Cortex of kidney (tissue), 1 donor: ENCODE results near the gene TMX2.
"Not testable (repeated sequence)": the region's sequence is repeated elsewhere in the genome, so short reads cannot be mapped to it uniquely, and the experiment has no call there.

Source experiments
- DNase-seq: peaks from one replicate; lab custom pipeline; 2025; lab: John Stamatoyannopoulos, UW

The TMX2 gene, protein sequence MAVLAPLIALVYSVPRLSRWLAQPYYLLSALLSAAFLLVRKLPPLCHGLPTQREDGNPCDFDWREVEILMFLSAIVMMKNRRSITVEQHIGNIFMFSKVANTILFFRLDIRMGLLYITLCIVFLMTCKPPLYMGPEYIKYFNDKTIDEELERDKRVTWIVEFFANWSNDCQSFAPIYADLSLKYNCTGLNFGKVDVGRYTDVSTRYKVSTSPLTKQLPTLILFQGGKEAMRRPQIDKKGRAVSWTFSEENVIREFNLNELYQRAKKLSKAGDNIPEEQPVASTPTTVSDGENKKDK

DNA sequence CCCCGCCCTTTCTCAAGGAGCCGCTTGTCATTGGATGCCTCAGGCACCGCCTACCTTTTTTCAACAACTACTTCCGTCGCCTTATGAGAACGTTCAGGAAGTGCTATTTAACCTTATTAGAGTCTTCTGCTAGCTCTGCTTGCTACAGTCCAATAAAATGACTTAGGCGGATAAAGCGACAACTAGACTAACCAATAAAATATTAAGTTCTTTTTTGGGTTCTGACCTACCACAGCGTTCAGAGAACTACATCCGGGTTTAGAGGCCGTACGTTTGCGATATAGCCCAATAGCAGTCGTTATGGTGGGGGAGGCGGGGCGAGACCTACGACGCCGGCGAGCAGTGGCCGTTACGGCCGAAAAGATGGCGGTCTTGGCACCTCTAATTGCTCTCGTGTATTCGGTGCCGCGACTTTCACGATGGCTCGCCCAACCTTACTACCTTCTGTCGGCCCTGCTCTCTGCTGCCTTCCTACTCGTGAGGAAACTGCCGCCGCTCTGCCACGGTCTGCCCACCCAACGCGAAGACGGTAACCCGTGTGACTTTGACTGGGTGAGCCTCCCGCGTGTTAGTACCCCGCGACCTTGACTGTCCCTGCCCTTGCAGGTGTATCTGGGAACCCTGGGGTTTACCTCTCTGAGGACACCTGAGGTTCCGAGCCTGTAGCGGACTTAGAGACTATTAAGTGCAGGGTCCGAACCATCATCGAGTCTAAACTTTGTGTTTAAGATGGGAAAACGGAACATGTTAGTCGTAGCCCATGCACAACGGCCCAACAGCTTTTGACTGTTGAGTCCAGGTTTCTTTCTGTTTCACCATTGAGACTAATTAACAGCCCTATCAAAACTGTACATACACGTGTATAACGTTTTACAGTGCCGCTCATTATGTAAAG is at the start of gene TMX2:
Gene TMX2 (plus strand): TSS at position 338 of the 895 bp plus-strand sequence. CDS start 26 bp downstream, at position 364.
- DNase-seq, result no peak

DNA sequence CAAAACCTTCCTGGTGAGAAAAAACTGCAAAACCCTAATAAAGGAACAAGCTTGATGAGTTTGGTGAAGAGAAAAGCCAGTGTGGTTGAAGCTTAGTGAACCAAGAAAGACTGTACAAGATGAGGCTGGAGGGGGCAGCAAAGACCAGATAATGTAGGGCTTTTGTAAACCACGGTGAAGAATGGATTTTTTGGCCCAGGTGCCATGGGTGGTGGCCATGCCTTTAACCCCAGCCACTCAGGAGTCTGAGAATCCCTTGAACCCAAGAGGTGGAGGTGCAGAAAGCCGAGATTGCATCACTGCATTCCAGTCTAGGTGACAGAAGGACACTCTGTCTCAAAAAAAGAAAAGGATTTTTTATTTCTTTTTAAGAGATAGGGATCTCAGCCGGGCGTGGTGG is 49.5 kb upstream of the TMX2 start:
- no peak for DNase-seq

DNA sequence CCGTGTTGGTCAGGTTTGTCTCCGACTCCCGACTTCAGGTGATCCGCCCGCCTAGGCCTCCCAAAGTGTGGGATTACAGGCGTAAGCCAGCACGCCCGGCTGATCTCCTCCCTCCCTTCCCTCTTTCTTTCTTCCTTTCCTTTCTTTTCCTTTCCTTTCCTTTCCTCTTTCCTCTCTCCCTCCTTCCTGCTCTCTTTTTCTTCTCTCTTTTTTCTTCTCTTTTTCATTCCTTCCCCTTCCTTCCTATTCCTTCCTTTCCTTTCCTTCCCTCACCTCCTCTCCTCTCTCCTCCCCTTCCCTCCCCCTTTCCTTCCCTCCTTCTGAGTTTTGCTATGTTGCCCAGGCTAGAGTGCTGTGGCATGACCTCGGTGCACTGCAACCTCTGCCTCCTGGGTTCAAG is 48.4 kb upstream of the TMX2 start:
- DNase-seq, result no peak

DNA sequence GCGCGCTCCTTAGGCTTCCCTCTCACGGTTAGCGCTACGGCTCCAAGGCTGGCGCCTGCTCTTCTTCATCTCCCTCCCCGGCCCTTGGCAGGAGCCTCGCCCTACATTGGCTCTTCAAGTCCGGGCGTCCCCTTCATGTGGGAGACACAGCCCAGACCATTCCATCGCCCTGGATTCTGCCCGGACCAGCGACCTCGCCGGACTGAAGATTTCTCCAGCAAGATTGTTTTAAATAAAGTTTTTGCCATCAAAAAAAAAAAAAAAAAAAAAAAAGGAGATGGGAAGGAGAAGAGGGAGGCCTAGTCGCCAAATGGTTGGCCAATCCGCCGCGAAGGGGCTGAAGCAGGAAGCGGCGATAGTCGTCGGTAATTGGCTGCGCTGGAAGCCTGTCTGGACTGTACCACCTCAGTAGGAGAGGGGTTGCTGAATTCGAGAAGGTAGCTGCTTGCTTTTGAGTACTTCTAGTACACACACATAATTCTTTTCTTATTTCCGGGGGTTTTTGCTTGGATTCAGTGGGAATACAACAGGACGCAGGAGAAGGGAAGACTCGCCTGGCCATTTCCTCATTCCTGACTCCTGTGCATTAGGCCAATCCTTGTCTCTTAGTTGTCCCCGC is 45.2 kb upstream of the TMX2 start:
- peak; percentile 10 for DNase-seq

DNA sequence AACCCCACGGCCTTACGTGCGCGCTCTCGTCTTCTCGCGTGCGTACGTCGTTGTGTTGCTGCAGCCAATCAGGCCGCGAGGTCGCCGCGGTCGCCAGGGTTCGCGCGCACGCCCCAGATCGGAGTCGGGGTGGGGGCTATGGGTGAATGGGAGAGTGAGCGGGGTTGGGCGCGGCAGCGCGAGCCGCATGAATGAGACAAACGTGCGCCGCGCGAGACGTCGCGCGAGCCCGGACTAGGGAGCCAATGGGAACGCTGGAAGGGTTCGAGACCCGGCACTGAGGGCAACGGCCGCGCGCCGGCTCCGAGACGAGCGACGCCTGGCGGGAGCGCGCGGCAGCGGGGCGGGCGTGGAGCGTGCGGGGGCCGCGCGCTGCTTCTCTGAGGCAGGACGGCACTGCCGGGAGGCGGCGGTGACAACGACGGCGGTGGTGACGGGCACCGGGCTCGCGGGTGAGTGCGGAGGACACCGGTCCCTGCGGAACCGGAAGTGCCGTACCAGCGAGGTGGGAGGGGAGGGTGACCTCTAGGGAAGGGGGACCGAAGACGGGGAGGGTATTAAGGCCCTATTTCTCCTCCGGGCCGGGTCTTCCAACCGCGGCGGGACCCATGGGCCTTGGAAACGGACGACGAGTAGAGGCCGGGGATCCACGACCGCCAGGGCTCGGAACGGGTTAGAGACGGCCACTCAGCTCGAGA is 44.5 kb upstream of the TMX2 start, which contains the start of gene ZDHHC5:
Gene ZDHHC5 (plus strand): TSS at position 379 of the 698 bp plus-strand sequence. CDS start 4,977 bp downstream, outside the sequence.
- peak; percentile 83 for DNase-seq

DNA sequence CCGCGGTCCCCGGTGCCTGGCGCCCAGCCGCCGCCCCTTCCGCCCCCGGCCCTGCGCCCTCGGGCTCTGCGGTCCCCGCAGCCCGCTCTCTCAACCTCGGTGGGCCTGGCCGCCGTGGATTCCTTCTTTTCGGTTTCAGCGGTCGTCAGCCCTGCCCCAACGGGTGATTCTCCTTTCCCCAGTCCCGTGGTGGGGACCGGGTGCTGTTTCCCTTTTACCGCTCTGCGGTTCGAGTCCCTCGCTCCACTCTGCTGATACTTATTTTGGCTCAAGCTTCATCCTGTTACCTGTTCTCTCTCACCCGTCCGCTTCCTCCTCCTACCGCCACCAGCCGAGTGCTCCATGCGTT is 44.0 kb upstream of the TMX2 start:
- no peak for DNase-seq

DNA sequence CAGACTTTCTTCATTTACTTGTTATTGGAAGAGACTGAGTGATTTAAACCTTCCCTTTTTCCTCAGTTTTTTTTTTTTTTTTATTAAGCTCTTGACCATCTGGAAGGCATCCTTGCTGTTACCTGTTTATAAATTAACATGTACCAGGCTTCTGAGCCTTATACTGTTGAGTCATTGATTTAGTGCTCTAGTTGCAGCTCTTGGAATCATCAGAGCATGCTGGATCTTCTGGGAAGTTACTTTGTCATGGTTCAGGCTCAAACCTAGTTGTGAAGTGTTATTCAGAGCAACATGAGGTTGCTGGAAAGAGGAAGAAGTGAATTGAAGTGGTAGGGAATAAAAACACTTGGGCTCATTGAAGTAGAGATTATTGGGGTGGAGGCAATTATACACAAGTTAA is 38.1 kb upstream of the TMX2 start:
- DNase-seq, result no peak

DNA sequence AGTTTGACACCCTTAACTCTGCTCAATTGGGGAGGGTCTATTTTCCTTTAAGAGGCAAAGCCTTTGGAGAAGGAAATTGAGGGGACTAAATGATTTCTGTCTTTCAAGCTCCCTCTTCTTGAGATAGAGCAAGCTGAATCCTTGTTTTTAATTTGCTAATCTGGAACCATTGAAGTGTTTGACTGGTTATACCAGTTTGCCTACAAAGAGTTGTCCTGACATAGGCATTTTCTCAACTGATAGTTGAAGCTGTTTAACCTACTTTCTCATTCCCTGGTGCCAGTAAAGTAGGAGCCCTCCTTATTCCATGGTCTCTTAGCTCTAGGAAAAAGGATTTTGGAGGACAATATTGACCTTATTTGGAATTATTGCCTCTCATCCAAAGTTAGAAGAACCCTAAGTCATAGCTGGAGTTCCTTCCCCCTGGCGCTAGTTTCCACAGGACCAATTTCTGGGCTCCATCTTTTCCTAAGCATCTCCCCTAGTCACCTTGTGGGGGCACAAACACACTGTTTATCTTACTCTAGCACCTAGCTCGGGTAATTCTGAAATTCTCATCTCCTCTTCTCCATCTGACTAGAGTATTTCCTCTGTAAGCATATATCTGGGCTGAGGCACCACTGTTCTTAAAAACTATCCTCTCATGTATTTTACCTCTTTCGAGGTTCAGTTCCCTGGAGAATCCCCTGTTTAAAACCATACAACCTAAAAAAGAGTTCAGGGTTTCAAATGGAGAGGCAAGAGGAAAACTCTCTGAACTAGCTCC is 37.0 kb upstream of the TMX2 start:
- DNase-seq, result no peak

DNA sequence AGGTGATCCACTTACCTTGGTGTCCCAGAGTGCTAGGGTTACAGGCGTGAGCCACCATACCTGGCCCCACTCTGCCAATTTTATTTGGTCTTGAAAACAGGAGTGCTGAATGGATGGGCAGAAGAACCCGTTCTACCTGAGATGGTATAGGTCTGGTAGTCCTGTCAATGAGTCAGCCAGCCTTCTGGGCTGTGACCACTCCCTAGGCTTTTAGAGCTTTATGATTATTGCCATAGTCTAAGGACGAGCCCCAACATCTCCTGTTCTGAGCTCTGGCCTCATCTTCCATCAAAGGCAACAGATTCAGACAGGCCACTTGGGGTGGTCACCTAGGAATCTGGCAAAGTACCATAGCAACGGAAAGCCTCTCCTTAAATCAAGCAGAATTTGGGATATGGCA is 33.0 kb upstream of the TMX2 start:
- DNase-seq, result no peak

DNA sequence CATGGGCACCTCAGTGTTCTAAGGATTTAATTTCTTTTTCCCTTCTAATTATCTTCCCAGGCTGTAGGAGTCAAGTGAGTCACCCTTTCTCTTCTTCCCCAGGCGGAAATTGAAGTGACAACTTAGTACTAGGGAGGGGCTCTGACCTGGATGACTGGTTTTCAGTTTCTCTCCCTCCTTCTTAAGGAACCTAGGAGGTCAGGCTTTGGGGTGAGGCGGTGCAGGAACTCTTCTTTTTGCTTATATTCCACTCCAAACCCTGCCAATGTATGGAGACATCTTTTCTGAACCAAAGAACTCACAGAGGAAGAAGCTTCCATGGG is 31.9 kb upstream of the TMX2 start:
- no peak for DNase-seq

DNA sequence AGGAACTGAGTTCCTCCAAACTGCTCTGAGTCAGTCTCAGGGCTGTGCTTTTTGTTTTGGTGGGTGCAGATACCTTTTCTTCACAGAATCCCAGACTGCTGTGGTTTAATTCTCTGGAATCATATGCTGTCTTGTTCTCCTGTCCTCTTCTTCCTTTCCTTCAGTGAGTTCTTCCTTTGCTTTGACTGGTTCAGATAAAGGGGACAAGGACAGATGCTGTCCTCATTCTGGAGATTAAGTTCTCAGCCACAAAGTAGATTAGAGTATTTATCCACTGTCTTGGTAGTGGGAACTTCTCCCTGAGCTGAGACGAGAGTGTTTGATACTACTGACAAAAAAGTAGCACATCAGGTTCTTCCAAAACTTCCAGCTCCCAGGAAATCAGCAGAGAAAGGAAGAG is 31.2 kb upstream of the TMX2 start:
- no peak for DNase-seq

DNA sequence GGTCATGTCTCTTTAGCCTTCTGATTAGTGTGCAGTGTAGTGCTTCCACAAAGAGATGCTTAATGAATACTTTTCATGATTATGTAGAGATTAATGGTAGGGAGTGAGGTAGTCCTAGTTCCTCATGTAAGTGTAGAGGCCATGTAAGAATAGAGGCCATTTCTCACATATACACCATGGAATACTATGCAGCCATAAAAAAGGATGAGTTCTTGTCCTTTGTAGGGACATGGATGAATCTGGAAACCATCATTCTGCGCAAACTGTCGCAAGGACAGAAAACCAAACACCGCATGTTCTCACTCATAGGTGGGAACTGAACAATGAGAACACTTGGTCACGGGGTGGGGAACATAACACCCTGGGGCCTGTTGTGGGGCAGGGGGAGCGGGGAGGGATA is 21.9 kb upstream of the TMX2 start:
- not testable (repeated sequence) for DNase-seq

DNA sequence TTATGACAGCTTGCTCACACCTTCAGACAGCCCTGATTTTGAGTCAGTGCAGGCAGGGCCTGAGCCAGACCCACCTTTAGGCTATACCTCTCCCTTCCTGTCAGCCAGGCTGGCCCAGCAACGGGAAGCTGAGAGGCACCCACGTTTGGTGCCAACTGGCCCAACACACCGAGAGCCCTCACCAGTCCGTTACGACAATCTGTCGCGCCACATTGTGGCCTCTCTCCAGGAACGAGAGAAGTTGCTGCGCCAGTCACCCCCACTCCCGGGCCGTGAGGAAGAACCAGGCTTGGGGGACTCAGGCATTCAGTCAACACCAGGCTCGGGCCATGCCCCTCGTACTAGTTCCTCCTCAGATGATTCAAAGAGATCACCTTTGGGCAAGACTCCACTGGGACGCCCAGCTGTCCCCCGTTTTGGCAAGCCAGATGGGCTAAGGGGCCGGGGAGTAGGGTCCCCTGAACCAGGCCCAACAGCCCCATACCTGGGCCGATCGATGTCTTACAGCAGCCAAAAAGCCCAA is 13.5 kb upstream of the TMX2 start:
- no peak for DNase-seq

DNA sequence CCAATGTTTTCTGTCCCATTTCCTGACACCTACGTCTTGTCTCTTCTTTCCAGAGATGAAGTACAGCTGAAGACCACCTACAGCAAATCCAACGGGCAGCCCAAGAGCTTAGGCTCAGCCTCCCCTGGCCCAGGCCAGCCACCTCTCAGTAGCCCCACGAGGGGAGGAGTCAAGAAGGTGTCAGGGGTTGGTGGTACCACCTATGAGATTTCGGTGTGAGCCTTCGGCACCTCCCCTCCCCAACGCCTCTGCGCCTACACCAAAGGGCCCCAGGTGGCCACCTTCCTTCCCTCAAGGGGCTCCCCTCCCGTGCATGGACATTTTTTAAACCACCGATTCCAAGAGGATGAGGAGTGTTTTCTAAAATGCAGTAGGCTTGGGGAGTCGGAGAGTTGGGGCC is 12.6 kb upstream of the TMX2 start:
- DNase-seq, result no peak

DNA sequence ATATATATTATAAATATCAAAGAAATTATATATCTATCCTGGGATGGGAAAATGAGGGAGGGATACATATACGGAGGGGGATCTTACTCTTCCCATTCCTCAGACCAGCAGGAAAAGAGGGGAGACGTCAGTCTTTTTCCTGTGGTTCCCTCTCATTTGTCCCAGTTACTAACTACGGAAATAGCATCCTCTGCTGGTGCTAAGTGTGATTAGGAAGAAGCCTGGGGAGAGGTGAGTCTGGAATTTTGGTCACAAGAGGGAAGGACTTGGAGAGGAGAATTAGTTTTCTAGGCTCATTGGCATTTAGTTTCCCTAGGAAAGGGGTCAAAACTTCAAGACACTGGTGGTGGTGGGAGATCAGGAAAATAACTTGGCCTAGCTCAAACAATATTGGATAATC is 12.0 kb upstream of the TMX2 start:
- DNase-seq, result no peak

DNA sequence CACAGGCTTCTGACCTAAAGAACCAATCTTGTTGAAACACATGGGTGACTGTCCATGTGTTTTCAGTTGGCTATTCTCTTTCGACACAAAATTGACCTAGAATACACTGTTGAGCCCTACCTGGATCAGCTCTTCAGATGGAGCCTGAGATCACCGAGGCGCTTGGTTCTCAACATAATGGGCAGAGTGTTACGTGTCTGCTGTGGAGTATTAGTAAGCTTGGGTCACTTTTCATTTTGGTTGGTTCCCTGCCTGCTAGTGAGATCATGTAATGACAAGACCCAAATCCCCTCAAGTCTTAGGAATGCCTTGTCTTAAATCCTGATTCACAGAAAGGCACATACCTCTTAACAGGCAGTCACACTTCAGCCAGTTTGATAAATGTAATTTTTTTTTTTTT is 9.1 kb upstream of the TMX2 start:
- no peak for DNase-seq

DNA sequence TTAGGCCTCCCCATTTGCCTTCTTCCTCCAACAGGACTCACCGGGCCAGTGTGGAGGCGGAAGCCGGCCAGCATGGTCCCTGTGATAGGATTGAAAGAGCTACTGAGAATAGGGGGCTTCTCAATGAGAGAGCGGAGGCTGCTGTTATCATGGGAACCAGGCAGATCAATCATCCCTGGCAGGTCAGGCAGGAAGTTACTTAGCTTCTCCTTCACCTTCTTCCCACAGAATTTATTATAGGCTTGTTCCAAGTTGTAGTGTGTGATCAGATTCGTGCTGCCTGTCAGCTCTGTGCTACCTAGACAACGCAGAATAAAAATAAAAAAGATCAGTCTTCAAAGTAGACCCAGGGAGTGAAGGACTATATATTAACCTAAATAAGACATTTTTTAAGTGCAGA is 7.5 kb upstream of the TMX2 start:
- DNase-seq, result no peak

DNA sequence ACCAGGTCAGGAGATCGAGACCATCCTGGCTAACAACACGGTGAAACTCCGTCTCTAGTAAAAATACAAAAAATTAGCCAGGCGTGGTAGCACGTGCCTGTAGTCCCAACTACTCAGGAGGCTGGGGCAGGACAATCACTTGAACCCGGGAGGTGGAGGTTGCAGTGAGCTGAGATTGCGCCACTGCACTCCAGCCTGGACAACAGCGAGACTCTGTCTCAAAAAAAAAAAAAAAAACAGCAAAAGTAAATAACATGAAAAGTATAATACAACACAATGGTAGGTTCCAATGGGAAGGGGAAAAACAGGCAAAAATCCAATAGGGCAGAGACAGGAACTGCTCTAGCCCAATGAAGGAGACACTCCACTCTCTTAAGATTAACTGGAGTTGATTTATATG is 7.0 kb upstream of the TMX2 start:
- not testable (repeated sequence) for DNase-seq

DNA sequence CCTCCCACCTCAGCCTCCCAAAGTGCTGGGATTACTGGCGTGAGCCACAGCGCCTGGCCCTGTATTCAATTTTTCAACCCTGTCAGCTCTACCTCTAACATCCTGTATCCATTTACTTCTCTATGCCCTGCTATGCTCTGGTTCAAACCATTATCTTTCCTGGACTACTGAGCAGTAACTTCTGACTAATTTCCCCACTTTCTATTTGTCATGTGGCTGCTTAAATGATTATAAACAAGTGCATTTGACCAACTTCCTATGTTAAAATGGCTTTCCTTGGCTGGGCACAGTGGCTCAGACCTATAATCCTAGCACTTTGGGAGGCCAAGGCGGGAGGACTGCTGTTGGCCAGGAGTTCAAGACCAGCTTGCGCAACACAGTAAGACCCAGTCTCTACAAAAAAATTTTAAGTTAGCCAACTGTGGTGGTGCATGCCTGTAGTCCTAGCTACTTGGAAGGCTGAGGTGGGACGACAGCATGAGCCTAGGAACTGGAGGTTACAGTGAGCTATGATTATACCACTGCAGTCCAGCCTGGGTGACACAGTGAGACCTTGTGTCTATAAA is 2.5 kb upstream of the TMX2 start:
- no peak for DNase-seq

DNA sequence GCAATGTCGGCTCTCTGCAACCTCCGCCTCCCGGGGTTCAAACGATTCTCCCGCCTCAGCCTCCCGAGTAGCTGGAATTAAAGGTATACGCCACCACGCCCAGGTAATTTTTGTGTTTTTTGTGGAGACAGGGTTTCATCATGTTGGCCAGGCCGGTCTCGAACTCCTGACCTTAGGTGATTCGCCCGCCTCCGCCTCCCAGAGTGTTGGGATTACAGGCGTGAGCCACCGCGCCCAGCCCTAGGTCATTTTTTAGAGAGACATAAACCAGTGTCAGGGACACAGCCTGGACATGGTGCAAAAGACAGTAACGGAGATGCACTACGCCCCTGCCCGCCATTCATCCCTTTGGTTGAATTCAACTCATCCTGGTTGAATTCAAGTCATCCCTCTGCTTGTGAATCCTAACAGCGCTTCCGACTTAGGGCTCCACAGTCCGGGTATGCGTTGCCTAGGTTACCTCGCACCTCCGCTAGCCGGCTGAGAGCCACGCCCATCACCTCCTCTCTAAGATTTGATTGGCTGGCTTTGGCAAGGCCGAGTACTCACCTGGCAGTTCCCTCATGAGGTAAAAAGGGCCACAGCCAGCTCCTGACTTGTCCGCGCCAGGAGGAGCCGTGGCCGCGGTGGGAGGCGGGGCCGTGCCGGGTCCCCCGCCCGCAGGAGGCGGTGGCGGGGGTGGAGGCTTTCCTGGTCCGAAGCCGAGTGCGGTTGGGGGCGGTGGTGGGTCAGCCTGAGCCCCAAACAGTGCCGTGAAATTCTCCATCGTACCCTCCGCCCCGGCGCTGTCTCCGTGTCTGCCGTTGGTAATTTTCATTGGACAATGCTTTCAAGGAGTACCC is 758 bp upstream of the TMX2 start, which contains the start of gene MED19:
Gene MED19 (minus strand): TSS at position 802 of the 842 bp plus-strand sequence. CDS start 36 bp downstream, at position 766.
- peak; percentile 9 for DNase-seq
